ENCODE measurements around the gene HCAR1.
"Not testable (repeated sequence)": the region's sequence is repeated elsewhere in the genome, so short reads cannot be mapped to it uniquely, and the experiment has no call there.

The HCAR1 gene

DNA sequence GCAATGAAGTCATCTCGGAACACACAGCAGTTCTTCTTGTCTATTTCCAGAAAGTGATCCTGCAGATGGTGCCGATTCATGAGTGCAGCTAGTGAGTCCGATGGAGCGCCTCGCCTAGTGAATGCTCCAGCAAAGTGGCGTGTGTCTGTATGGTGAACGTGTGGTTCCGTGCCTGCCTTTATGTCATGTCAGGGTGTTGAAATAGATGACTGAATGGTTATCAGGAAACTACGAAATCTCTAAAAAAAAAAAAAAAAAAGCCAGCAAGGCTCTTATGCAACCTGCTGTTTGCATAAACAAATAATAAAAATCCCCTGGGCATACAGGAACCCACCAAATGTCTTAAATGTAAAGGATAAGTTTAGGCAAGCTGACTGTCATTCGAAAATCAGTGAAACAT is 14.0 kb downstream of the HCAR1 start, which contains the start of gene HCAR3:
Gene HCAR3 (minus strand): TSS at position 154 of the 400 bp plus-strand sequence. CDS start 74 bp downstream, at position 80.
- DNase-seq, result not testable (repeated sequence)

DNA sequence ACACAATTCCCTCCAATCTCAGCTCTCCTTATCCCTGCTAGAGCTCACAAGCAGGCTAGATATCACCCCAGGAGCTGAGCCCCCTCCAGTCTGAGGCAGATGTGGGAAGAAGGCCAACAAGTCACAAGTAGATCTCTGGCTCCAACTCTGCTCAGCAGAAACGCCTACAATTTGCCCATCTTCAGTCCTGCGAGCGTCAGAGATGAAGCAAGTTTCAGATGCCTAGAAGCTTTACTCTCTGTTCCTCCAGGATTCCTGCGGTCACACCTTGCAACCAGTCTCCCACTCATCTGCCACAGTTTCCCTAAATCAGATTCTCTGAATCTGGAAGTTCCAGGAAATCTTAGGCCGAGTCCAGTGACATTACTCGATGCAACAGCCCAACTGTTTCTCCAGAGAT is 15.4 kb downstream of the HCAR1 start:
- DNase-seq, result not testable (repeated sequence)

DNA sequence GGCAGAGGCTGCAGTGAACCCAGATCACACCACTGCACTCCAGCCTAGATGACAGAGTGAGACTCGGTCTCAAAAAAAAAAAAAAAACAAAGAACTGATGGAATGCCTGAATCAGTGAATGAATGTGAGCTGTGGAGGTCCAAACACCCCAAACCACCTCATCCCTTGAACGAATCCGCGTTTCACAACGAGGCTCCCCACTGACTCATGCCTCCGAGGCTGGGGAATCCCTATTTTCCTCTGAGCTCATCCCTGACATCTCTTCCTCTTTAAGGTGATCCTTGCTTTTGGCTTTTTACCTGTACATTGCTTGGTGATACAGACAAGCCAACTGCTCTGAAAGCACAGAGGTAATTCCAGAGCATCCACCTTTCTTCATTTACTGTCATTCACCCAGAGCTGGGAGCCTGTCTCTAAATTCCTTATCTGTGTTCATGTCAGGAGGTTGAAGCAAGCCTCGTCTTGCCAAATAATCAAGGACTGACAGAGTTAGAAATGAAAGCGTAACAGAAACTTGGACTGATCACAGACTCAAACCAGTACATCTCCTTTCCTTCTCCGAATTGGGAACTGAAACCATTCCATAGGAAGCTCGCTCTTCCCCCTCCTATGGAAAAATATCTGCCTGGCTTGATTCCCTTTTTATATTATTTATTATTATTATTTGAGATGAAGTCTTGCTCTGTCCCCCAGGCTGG is 17.0 kb downstream of the HCAR1 start:
- not testable (repeated sequence) for DNase-seq

DNA sequence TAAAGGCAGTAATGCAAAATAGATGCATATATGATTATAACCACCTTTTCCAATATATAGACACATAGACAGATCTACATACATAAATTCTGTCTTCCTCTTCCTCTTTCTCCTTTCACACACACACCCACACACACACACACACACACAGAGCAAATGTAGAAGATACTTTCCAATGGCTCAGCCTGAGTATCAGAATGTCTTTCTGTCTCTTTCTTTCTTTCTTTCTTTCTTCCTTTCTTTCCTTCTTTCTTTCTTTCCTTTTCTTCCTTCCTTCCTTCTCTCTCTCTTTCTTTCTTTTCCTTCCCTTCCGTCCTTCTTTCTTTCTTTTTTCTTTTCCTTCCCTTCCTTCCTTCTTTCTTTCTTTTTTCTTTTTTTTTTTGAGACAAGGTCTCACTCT is 19.4 kb downstream of the HCAR1 start:
- not testable (repeated sequence) for DNase-seq

- not testable (repeated sequence) for DNase-seq
Observed at GRCh38 chr12:122710341-122710740, 20.3 kb downstream of the HCAR1 start.

DNA sequence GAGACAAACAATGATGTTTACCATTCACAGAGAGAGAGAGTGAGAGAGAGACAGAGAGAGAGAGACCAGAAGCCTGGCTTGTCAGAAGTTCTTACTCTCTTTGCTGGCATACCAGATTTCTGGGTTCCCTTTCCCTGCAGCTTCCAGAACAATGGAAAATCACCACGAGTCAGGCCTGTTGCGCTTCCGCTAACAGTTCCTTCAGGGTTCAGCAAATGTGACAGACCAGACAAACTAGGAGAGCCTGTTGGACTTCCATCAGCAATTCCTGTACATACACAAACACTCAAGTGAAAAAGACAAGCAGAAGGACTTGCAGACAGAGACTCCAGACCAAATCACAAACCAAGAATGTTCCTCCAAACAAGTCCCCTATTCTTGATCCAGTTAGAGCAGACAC is 21.4 kb downstream of the HCAR1 start:
- DNase-seq, result not testable (repeated sequence)

DNA sequence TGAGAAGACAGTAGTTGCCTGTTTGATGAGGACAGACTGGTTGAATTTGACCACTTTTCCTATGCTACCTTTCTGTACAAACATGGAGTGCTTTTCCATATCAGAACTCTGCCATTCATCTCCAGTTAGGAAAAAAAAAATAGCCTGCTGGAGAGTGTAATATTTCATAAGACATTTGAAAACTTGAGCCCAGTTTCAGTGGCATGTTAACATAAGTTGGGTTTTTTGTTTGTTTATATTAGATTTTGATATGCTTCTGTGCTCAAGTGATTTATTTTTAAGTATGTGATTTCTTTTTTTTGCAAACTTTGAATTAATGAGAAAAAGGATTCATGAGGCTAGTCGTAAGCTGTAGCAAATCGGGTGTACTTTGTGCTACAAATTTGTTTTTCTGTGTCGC is 26.8 kb downstream of the HCAR1 start:
- not testable (repeated sequence) for DNase-seq

DNA sequence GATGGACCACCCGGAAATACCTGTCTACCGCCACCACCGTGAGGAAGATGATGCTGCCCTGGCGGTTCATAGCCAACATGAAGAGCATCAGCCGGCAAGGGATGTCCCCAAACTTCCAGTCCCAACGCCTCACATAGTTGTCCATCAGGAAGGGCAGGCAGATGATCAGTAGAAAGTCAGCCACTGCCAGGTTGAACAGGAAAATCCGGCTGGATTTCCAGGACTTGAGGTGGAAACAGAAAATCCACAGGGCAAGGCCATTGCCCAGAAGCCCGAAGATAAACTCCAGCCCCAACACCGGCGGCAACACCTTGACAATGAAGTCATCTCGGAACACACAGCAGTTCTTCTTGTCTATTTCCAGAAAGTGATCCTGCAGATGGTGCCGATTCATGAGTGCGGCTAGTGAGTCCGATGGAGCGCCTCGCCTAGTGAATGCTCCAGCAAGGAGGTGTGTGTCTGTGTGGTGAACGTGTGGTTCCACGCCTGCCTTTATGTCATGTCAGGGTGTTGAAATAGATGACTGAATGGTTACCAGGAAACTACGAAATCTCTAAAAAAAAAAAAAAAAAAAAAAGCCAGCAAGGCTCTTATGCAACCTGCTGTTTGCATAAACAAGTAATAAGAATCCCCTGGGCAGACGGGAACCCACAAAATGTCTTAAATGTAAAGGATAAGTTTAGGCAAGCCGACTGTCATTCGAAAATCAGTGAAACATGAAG is 27.6 kb downstream of the HCAR1 start, which contains the start of gene HCAR2:
Gene HCAR2 (minus strand): TSS at position 468 of the 722 bp plus-strand sequence. CDS start 74 bp downstream, at position 394.
- not testable (repeated sequence) for DNase-seq

DNA sequence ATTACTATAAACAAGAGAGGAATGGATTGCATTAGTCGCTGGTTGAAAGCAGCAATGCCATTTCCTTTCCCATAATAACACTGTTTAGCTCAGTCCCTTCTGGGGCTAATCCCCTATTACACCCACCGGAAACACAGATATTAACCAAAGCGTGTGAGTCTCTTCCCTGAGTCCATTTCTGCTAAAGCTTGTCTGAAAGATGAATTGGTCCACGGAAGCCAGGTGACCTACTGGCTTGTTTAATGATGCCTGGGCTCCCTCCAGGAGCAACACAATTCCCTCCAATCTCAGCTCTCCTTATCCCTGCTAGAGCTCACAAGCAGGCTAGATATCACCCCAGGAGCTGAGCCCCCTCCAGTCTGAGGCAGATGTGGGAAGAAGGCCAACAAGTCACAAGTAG is 29.2 kb downstream of the HCAR1 start:
- peak; percentile 9 for DNase-seq

- not testable (repeated sequence) for DNase-seq
Observed at GRCh38 chr12:122700038-122700710, 30.5 kb downstream of the HCAR1 start.

DNA sequence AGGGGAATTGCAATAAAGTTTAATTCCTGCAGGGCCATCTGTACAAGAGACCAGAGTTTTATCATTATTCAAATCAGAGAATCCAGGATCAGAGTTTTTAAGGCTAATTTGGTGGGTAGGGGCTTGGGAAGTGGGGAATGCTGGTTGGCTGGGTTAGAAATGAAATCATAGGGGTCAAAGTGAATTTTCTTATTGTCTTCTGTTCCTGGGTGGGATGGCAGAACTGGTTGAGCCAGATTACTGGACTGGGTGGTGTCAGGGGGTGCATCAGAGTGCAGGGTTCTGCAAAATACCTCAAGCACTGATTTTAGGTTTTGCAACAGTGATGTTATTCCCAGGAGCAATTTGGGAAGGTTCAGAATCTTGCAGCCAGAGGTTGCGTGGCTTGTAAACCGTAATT is 33.7 kb downstream of the HCAR1 start:
- DNase-seq, result not testable (repeated sequence)

GRCh38 chr12:122691566-122691965 is 39.1 kb downstream of the HCAR1 start:
- DNase-seq, result no peak

DNA sequence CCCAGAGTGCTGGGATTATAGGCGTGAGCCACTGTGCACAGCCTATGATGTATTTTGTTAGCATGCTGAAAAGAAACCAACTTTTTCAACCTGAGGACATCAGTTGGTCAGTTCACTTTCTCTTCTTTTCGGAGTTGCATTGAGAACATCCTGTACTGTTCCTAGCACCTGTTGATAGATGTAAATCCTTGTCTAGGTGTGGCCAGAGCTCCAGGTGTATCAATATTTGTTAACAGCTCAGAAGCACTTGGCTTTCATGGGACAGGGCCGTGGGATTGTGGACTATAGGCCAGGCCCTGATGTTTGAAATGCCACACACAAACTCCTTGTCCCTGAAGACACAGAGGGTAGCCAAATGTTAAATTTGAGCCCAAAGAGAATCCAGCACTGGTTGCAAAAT is 42.4 kb downstream of the HCAR1 start:
- DNase-seq, result no peak

DNA sequence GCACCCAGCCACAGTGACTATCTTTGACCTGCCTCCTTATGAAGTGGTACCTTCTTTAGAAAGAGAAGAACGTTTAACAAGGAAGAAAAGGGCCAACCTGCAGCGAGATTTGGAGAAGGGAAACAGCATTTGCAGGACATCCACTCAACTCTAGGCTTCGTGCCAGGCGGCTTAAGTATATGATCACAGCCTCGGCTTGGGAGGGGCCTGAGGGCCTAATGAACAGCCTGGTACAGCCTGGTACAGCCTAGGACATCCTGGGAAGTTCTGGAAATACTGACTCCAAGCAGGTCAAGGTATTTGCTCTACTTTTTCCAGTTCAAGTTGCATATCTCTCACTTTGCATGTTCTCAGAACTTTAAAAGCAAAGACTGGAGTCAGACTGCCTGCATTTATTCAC is 43.6 kb downstream of the HCAR1 start:
- DNase-seq, result peak; percentile 15

- no peak for DNase-seq
Observed at GRCh38 chr12:122686538-122686937, 44.1 kb downstream of the HCAR1 start.

- no peak for DNase-seq
Observed at GRCh38 chr12:122684297-122684813, 46.3 kb downstream of the HCAR1 start.

DNA sequence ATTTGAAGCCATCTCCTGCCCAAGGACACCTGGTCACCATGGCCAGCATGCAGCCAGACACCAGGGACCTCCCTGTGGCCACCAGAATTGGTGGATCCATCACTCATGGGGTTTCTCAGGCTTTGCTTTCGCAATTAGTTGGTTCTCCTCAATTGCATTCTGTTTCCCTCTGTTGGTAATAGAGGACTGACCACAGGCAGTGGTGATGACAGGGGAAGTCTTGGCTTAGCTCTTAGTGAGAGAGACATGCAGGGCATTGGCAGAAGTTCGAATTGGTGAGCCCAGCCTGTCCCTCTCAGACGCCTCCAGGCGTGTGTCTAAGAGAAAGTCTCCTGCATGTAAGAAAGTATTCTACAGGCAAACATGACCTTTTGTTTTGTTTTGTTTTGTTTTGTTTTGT is 48.8 kb downstream of the HCAR1 start:
- DNase-seq, result no peak

GRCh38 chr12:122680989-122681388 is 49.7 kb downstream of the HCAR1 start:
- not testable (repeated sequence) for DNase-seq

DNA sequence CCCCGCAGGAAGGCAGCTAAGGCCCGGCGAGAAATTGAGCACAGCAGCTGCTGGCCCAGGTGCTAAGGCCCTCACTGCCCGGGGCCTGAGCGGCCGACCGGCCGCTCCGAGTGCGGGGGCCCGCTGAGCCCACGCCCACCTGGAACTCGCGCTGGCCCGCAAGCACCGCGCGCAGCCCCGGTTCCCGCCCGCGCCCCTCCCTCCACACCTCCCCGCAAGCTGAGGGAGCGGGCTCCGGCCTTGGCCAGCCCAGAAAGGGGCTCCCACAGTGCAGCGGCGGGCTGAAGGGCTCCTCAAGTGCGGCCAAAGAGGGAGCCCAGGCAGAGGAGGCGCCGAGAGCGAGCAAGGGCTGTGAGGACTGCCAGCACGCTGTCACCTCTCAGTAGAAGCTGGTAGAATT is 53.9 kb downstream of the HCAR1 start:
- not testable (repeated sequence) for DNase-seq
